Germinal center (tissue), 1 donor: ENCODE measurements around the gene PAPPA.

Experiments
- DNase-seq: peaks from one replicate; pipeline ENCODE4 v3.0.0; 2012; ENCODE audit warnings: mixed read lengths, low spot score

Gene PAPPA

GRCh38 chr9:116232424-116233159, 79.0 kb downstream of the PAPPA start:
- no peak for DNase-seq

- no peak for DNase-seq
Observed at GRCh38 chr9:116233160-116233530, 79.6 kb downstream of the PAPPA start.

- DNase-seq, result no peak
Observed at GRCh38 chr9:116234081-116234480, 80.5 kb downstream of the PAPPA start.

- no peak for DNase-seq
Observed at GRCh38 chr9:116236979-116237378, 83.4 kb downstream of the PAPPA start.

GRCh38 chr9:116237456-116237855, 83.9 kb downstream of the PAPPA start:
- no peak for DNase-seq

- no peak for DNase-seq
Observed at GRCh38 chr9:116238225-116238624, 84.6 kb downstream of the PAPPA start.

- DNase-seq, result no peak
Observed at GRCh38 chr9:116238776-116239340, 85.3 kb downstream of the PAPPA start.

GRCh38 chr9:116243708-116244107, 90.1 kb downstream of the PAPPA start:
- no peak for DNase-seq

- DNase-seq, result no peak
Observed at GRCh38 chr9:116247284-116247683, 93.7 kb downstream of the PAPPA start.

- DNase-seq, result no peak
Observed at GRCh38 chr9:116247791-116248374, 94.3 kb downstream of the PAPPA start.

- DNase-seq, result no peak
Observed at GRCh38 chr9:116250891-116251290, 97.3 kb downstream of the PAPPA start.

GRCh38 chr9:116251366-116251765, 97.8 kb downstream of the PAPPA start:
- DNase-seq, result no peak

- no peak for DNase-seq
Observed at GRCh38 chr9:116260531-116260930, 106.9 kb downstream of the PAPPA start.

- no peak for DNase-seq
Observed at GRCh38 chr9:116262448-116262847, 108.9 kb downstream of the PAPPA start.

- DNase-seq, result no peak
Observed at GRCh38 chr9:116264361-116264760, 110.8 kb downstream of the PAPPA start.

GRCh38 chr9:116267021-116267420, 113.4 kb downstream of the PAPPA start:
- DNase-seq, result no peak

- DNase-seq, result no peak
Observed at GRCh38 chr9:116269250-116269649, 115.7 kb downstream of the PAPPA start.

GRCh38 chr9:116270546-116270945, 117.0 kb downstream of the PAPPA start:
- no peak for DNase-seq

GRCh38 chr9:116271340-116271739, 117.7 kb downstream of the PAPPA start:
- DNase-seq, result no peak

- DNase-seq, result no peak
Observed at GRCh38 chr9:116271991-116272390, 118.4 kb downstream of the PAPPA start.

- no peak for DNase-seq
Observed at GRCh38 chr9:116274293-116274692, 120.7 kb downstream of the PAPPA start.

GRCh38 chr9:116275418-116276195, 122.0 kb downstream of the PAPPA start:
- no peak for DNase-seq

- DNase-seq, result no peak
Observed at GRCh38 chr9:116276196-116276493, 122.6 kb downstream of the PAPPA start.
